NCI-H524 treated with DMSO at 0.1 percent for 48 hours (cell line): Measurements from ENCODE around the gene XYLT1.

ENCODE experiments used
- DNase-seq: peaks from one replicate; lab custom pipeline; 2025; lab: John Stamatoyannopoulos, UW

XYLT1 gene

GRCh38 chr16:17333229-17333628 lies 137.5 kb downstream of the XYLT1 start:
- DNase-seq: no peak

DNA sequence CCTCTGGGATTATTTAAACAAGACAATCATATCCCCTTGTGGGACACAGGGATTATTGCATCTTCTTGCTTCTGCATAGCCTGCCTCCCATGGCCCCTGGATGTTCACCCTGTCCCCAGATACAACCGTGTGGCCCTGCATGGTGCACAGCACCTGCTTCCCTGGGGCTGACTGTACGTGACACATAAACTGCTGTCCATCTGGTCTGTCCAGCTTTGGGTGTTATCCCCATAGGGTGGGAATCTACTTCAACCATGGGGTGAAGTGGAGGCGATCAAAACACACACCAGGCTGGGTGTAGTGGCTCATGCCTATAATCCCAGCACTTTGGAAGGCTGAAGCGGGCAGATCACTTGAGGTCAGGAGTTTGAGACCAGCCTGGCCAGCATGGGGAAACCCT lies 138.8 kb downstream of the XYLT1 start:
- peak; percentile 69 for DNase-seq

GRCh38 chr16:17331071-17331607 lies 139.6 kb downstream of the XYLT1 start:
- DNase-seq: no peak

- DNase-seq: no peak
Measured at GRCh38 chr16:17330044-17330443, 140.7 kb downstream of the XYLT1 start.

DNA sequence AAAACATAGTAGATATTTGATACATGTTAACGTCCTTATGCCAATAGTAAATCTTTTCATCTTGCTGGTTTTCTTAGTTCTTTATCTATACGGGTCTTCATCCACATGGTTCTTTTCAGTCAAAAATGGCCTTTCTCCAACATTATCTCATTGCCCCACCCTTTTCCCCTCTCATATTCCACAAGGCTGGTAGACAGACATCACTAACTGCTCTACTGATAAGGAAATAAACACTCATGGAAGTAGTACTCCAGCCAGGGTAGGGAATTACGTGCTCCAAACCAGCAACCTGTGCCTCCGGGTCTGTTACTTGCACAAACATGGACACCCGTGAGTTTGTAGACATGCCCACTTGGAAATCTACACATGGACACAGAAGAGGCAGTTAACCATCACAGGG lies 141.4 kb downstream of the XYLT1 start:
- no peak for DNase-seq

DNA sequence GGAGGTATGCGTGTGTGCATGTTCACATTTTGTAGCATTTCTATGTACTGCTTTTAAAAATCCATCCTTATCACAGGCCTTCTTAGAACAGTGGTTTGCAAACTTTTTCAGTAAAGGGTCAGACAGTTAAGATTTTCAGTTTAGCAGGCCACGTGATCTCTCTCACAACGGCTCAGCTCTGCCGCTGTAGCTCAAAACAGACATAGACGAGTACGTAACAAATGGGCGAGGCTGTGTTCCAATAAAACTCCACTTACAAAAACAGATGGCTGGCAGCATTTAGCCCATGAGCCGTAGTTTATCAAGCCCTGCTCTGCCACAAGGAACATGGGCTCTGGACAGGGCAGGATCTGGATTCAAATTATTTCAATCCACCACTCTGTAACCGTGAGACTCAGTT lies 141.8 kb downstream of the XYLT1 start:
- peak; percentile 64 for DNase-seq

GRCh38 chr16:17327664-17328335 lies 143.0 kb downstream of the XYLT1 start:
- DNase-seq: no peak

DNA sequence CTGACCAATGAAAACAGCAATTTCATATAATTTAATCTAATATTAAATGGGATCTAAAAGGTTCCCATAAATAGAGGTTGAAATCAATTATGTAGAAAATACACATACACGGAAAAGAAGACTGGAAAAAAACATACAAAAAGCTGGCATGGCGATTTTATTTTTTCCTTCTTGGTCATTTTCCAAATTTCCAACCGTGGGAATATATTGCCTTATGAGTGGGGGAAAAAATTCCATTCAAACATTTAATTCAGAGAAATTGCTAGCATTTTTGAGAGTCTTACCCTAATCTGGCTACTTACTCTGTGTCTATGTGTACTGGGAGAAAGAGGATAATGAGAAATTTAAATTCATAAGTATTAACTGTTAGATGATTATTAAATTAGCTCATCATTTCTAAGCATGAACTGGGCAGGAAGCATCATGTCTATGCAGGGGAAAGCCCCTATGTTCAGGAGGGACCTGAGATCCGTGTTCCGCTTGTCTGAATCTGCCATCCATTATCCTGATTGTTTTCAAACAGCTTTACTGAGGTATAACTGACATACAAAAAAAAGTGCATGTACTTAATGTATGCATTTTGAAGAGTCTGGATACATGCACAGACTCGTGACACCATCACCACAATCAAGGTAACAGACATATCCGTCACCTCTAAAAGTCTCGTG lies 145.2 kb downstream of the XYLT1 start:
- no peak for DNase-seq

- DNase-seq: no peak
Measured at GRCh38 chr16:17324451-17324850, 146.3 kb downstream of the XYLT1 start.

- peak; percentile 73 for DNase-seq
Measured at GRCh38 chr16:17323171-17323570, 147.6 kb downstream of the XYLT1 start.

GRCh38 chr16:17321824-17322223 lies 148.9 kb downstream of the XYLT1 start:
- DNase-seq: no peak

DNA sequence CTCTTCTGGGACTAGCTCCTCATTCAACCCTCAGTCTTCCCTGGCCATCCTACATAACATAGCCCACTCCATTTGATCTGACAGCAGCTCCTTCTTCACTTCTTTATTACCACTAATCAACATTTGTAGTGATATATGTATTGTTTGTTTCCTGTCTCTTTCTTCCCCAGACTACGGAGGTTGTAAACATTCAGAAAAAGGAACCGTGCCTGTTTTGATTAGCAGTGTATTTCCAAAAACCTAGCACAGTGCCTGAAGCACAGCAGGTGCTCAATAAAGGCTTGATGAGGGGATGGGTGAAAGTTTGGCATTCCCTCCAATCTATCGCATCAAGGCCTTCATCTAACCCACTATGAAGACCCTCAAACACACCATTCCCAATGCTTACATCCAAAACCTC lies 150.8 kb downstream of the XYLT1 start:
- no peak for DNase-seq

GRCh38 chr16:17318238-17318637 lies 152.5 kb downstream of the XYLT1 start:
- DNase-seq: no peak

DNA sequence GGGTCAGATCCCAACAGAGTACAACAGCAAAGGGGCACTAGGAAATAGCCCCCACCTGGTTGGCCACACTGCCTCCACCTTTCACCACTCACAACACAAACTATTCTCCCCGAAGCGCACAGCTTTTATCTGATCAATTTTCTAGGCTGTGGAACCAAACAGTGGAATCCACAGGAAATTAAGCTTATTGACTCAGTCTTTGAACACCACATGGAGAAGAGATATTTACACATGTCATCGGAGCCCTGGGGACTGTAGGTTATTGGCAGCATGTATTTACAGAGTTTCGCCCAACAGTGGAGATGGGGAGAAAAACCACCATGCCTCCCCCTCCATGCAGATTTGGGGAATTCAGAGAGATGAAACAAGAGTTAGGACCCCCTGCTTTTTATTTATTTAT lies 154.8 kb downstream of the XYLT1 start:
- no peak for DNase-seq

DNA sequence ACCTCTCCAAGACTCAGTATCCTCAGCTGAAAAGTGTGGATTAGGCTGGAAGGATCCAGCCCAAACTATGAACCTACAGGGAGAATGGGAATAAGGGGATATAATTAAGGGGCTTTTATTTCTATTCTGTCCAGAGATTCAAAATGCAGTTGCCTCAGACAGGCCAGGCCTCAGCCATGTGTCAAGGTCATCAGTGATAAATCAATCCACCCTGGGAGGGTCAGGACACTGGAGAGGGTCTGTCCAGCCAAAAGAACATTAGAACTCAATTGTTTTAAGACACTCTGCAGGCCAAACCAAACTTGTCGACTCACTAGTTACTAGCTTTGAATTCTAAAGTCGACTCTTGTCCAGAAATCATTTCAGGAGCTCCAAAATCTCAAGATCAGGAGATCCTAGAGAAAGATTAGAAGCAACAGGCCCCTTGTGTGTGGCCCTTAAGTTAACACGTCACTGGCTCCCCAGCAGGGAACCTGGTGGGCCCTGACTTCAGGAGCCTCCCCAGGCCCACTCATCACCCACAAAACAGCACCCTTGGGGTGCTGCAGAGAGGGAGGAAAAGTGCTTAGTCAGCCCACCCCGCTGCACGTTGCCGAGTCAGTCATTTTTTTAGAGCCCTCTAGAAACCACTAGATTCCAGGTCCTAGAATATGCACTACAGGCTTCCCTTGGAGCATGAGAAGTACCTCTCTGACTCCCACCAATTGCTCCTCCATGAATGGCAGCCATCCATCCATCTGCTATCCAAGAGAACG lies 156.8 kb downstream of the XYLT1 start:
- no peak for DNase-seq

DNA sequence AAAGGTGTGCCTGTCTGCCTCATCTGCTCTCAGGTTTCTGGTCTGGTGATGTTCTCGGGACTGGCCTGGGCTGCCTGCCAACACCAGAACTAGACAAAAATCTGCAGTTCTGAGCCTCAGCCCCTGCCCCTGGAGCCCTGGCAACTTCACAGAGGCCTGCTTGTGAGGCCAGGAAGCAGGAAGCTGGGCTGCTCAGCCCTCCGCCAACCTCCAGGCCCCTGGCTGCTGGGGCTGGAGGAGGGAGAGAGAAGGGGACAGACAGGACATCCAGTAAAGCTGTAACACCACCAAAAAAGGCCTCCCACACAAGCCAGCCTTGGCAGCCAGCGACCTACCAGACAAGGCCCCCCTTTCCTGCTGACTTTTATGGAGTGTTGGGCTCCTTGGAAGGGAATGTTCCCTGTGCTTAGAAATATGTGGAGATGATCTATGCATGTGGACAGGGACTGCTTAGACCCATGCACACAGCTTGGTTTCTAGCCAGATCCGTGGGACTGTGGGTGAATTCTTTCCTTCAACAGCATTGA lies 157.6 kb downstream of the XYLT1 start:
- no peak for DNase-seq

- DNase-seq: no peak
Measured at GRCh38 chr16:17312094-17312710, 158.6 kb downstream of the XYLT1 start.

DNA sequence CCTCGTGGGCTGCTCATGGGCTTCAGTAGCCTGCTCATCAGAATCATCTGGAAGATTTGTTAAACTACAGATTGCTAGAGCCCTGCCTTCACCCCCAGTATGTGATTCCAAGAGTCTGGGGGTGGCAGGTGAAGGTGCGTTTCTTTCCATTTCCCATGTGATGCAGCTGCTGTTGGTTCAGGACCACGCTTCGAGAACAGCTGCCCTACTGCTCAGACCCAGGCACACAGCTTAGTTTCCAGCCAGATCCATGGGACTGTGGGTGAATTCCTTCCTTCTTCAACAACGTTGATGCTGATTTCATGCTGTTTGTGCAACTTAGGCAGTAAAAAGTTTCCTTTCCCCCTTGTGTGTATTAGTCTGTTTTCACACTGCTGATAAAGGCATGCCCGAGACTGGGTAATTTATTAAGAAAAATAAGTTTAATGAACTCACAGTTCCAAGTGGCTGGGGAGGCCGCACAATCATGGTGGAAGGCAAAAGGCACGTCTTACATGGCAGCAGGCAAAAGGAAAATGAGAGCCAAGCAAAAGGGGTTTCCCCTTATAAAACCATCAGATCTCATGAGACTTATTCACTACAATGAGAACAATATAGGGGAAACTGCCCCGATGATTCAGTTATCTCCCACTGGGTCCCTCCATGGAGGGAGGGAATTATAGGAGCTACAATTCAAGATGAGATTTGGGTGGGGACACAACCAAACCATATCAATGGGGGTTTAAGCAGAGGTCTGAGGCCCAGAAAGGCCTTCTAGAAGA lies 159.2 kb downstream of the XYLT1 start:
- no peak for DNase-seq

DNA sequence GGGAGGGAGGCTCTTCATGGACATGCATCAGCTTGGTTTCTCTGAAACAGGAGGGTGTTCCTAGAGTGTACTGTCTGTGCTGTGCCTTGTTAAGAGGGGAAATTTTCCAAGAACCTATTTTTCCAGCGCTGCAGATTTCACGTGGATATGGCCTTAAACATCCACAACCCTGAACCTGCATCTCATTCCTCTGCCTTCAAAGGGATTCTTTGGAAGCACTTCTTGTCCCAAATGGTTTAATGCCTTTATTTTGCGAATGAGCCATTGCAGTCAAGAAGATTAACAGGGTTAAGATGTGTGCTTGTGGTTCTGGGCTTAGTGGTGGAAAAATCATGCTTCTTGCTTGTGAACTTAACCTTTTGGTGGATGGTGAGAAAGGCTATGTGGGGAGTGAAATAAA lies 161.2 kb downstream of the XYLT1 start:
- no peak for DNase-seq

DNA sequence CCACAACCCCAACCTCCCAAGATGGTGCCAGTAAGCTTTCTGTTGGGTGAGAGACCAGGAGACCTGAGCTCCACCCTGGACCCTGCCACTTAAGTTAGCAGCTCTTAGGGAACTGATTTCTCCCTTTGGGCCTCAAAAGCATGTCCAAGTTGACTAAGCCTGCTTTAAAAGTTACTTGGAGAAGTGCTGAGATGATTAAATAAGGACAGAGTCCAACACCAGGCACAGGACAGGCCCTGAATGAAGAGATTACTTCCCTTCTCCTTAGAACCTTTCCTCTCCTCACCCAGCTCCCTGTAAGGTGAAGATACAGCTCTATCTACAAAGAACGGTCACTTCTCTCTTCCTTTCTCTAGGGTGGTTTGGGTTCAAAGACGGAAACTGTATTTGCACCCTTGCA lies 162.6 kb downstream of the XYLT1 start:
- no peak for DNase-seq

DNA sequence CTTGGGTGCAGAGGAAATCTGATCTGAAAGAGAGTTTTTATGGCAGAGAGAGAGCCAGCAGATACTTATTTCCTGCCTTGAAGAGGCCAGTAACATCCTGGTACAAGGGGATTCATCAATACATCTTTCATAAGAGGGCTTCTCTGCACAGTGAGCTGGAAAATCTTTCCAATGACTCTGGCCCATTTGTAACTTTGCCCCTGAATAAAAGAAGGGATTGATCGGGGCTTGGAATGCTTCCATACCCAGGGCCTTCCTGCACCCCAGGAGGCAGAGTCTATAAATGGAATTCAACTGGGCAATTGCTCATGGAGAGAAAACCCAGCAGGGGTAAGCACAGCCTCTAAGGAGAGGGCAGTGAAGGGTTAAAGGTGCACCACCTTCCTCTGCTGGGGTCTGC lies 163.3 kb downstream of the XYLT1 start:
- DNase-seq: no peak

DNA sequence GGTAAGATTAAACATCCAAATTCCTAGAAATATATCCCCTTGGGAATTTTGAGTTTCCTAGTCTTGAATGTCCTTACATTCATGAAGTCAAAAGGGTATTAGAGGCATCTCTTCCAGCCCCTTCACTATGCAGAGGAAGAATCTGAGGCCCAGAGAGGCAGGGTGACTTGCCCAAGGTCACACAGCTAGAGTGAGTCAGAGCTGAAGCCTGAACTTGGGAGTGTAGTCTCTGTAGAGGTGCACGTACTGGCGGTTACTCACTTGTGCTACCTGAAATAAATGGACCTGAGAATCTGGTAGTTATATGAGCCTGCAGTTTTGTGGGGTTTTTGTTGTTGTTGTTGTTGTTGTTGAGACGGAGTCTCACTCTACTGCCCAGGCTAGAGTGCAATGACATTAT lies 164.0 kb downstream of the XYLT1 start:
- DNase-seq: no peak
